Ishikawa (cell line): ENCODE measurements around the gene TNPO2.

ENCODE experiments used
- CEBPB ChIP-seq: IDR thresholded peaks from 2 replicates; pipeline ENCODE4 v1.6.1; 2012
- CREB1 ChIP-seq: IDR thresholded peaks from 2 replicates; pipeline ENCODE4 v1.6.1; 2012; ENCODE audit warnings: low read depth
- EGR1 ChIP-seq: IDR thresholded peaks from 2 replicates; pipeline ENCODE4 v1.6.1; 2012
- EP300 ChIP-seq: IDR thresholded peaks from 2 replicates; pipeline ENCODE4 v1.6.1; 2012; ENCODE audit warnings: borderline replicate concordance
- FOXM1 ChIP-seq: IDR thresholded peaks from 2 replicates; pipeline ENCODE4 v1.6.1; 2012; ENCODE audit warnings: low read depth, borderline replicate concordance
- NFIC ChIP-seq: IDR thresholded peaks from 2 replicates; pipeline ENCODE4 v1.6.1; 2012
- RAD21 ChIP-seq: IDR thresholded peaks from 2 replicates; pipeline ENCODE4 v1.6.1; 2012; ENCODE audit warnings: low read depth
- TAF1 ChIP-seq: IDR thresholded peaks from 2 replicates; pipeline ENCODE4 v1.6.1; 2012; ENCODE audit warnings: low read depth, mild to moderate bottlenecking
- TCF12 ChIP-seq: IDR thresholded peaks from 2 replicates; pipeline ENCODE4 v1.6.1; 2012; ENCODE audit warnings: low read depth
- TEAD4 ChIP-seq: IDR thresholded peaks from 2 replicates; pipeline ENCODE4 v1.6.1; 2012
- YY1 ChIP-seq: IDR thresholded peaks from 2 replicates; pipeline ENCODE4 v1.6.1; 2012; ENCODE audit warnings: low read depth
- ZBTB7A ChIP-seq: IDR thresholded peaks from 2 replicates; pipeline ENCODE4 v1.6.1; 2012; ENCODE audit warnings: low read depth
- TF ChIP-seq, protein P1 (sequence below): IDR thresholded peaks from 2 replicates; pipeline ENCODE4 v1.6.1; 2012
- TF ChIP-seq, protein P2 (sequence below): IDR thresholded peaks from 2 replicates; pipeline ENCODE4 v1.6.1; 2012
- TF ChIP-seq, protein P3 (sequence below): IDR thresholded peaks from 2 replicates; pipeline ENCODE4 v1.6.1; 2012; ENCODE audit warnings: low read depth, mild to moderate bottlenecking

Gene TNPO2

DNA sequence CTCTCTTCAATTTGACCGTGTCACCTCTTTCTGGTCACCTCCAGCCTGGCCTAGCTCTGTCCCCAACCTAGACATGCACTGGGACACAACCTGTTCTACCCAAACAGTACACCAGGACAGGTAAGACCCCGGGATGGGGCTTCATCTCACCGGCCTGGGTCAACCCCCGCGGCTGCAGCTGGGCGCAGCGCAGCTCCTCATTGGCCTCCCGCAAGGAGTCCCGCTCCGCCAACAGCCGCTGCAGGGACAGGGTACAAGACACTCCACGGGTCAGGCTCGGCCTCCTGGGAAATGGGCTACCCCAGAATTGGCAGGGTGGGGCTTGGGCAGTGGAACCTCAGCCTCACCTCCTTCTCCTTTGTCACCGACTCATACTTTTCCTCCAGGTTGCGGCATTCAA lies 43.9 kb upstream of the TNPO2 start:
- TF ChIP-seq, protein P1, sequence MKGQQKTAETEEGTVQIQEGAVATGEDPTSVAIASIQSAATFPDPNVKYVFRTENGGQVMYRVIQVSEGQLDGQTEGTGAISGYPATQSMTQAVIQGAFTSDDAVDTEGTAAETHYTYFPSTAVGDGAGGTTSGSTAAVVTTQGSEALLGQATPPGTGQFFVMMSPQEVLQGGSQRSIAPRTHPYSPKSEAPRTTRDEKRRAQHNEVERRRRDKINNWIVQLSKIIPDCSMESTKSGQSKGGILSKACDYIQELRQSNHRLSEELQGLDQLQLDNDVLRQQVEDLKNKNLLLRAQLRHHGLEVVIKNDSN: no peak

DNA sequence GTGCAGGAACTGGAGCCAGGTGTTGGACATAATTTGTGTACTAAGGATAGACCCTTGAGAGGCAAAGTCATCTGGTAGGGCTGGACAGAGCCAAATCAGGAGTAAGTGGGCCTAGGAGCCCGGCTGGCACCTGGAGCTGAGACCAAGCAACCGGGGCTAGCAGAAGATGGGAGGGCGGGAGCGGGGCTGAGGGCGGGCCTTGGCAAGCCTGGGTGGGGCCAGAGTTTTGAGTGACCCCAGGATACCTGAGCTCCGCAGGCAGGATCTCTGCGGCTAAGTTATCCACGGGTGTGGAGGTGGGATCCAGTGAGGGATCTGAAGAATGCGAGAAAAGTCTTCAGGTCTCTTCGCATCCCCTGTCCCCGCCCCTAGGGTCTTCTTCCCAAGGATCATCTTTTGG lies 43.4 kb upstream of the TNPO2 start:
- TF ChIP-seq, protein P1: no peak
- TF ChIP-seq ZBTB7A: no peak
- no peak for TF ChIP-seq YY1
- TF ChIP-seq, protein P2, sequence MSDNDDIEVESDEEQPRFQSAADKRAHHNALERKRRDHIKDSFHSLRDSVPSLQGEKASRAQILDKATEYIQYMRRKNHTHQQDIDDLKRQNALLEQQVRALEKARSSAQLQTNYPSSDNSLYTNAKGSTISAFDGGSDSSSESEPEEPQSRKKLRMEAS: no peak
- no peak for TF ChIP-seq NFIC
- no peak for TF ChIP-seq CEBPB
- TF ChIP-seq FOXM1: no peak
- TF ChIP-seq TCF12: no peak
- TF ChIP-seq RAD21: no peak
- TF ChIP-seq CREB1: no peak
- TF ChIP-seq EGR1: no peak
- no peak for TF ChIP-seq EP300
- no peak for TF ChIP-seq TAF1
- TF ChIP-seq TEAD4: no peak
- TF ChIP-seq, protein P3, sequence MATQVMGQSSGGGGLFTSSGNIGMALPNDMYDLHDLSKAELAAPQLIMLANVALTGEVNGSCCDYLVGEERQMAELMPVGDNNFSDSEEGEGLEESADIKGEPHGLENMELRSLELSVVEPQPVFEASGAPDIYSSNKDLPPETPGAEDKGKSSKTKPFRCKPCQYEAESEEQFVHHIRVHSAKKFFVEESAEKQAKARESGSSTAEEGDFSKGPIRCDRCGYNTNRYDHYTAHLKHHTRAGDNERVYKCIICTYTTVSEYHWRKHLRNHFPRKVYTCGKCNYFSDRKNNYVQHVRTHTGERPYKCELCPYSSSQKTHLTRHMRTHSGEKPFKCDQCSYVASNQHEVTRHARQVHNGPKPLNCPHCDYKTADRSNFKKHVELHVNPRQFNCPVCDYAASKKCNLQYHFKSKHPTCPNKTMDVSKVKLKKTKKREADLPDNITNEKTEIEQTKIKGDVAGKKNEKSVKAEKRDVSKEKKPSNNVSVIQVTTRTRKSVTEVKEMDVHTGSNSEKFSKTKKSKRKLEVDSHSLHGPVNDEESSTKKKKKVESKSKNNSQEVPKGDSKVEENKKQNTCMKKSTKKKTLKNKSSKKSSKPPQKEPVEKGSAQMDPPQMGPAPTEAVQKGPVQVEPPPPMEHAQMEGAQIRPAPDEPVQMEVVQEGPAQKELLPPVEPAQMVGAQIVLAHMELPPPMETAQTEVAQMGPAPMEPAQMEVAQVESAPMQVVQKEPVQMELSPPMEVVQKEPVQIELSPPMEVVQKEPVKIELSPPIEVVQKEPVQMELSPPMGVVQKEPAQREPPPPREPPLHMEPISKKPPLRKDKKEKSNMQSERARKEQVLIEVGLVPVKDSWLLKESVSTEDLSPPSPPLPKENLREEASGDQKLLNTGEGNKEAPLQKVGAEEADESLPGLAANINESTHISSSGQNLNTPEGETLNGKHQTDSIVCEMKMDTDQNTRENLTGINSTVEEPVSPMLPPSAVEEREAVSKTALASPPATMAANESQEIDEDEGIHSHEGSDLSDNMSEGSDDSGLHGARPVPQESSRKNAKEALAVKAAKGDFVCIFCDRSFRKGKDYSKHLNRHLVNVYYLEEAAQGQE: no peak

DNA sequence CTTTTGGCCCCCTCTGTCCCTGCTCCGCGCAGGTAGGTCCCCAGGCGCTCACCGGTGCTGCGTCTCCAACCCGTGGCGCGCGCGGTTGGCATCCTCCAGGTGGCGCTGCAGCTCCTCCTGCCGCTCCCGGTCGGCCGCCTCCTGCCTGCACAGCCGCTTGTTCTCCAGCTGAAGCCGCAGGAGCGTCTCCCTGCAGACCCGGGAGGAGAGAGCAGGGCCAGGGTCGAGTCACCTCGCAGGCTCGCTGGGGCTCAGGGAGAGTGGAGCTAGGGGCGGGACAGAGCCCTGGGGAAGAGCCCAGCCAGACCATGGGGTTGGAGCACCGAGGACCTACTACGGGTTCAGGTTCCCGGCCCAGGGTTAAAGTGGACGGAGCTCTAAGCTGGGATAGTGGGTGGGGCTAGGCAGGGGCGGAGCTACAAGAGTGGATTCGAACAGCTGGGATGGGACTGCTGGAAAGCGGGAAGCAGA lies 42.4 kb upstream of the TNPO2 start:
- TF ChIP-seq YY1 (no peak), RAD21 (peak; percentile 65)

DNA sequence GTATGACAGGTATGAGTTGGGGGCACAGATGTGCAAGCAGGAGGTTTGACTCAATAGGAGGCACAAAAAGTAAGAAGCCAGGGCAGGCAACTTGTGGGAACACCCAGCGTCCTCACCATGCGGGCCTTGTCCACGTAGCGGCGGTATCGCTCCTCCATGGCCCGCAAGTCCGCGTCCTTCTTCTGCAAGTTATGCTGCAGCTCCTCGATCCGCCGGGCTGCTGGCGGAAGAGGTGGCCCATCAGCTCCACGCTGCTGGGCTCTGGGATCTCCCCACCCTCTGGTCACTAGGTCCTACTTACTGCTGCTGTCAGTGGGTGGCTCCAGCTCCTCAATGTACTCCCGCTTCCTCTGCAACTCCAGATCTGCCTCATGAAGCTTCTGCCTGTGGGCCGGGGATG lies 41.0 kb upstream of the TNPO2 start:
- no peak for TF ChIP-seq YY1

DNA sequence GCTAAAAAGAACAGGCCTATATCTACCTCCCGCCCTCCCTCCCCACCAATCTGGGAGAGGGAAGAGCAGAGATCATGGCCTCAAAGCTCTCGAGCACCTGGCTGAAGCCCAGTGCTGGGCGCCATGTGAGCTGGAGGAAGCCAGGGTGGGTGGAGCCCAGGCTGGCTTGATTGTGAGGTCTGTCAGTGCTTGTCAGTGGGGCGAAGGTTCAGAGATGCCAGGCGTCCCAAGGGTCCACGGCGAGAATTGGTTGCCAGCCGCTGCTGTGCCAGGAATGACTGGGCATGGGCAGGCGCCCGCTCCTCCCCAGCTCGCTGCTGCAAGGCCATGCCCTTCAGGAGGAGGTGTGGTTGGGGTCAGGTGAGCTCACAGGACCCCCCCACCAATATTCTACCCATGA lies 39.4 kb upstream of the TNPO2 start:
- TF ChIP-seq RAD21 (no peak), EP300 (no peak), TEAD4 (no peak), EGR1 (no peak), YY1 (no peak), CEBPB (no peak), NFIC (no peak), ZBTB7A (no peak), TAF1 (no peak), FOXM1 (no peak), TCF12 (no peak), CREB1 (no peak)
- TF ChIP-seq, protein P1: no peak
- TF ChIP-seq, protein P3: no peak
- TF ChIP-seq, protein P2: no peak

DNA sequence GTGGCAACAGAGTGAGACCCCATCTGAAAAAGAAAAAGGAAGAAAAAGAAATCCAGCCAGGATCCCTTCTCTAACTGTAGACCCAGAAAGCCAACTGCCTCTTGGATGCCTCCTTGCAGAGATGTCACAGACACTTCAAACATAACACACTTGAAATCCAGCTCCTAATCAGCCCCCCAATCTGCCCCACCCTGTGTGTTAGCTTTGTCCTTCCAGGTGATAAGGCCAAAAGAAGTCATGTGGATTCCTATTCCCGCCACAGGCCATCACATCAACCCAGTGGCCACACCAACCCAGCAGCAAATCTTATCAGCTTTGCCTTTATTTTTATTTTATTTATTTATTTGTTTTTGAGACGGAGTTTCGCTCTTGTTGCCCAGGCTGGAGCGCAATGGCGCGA lies 36.0 kb upstream of the TNPO2 start:
- TF ChIP-seq YY1 (no peak), RAD21 (no peak), EGR1 (no peak), TCF12 (no peak), CREB1 (no peak), EP300 (no peak), CEBPB (no peak), ZBTB7A (no peak), TEAD4 (no peak), NFIC (no peak), TAF1 (no peak), FOXM1 (no peak)
- TF ChIP-seq, protein P3: no peak
- TF ChIP-seq, protein P1: no peak
- TF ChIP-seq, protein P2: no peak
